Choroid plexus epithelial cell (primary cell): ENCODE measurements around the gene CUL1.
A peak's percentile ranks its signal among the peaks of the same experiment; 100 is the strongest.
"Not testable (repeated sequence)": the region's sequence is repeated elsewhere in the genome, so short reads cannot be mapped to it uniquely, and the experiment has no call there.

ENCODE experiments used
- DNase-seq: peaks from one replicate; pipeline ENCODE4 v3.0.0-alpha.2; 2010; ENCODE audit warnings: low read depth
- H3K4me3 ChIP-seq: 2 replicates; pipeline ENCODE4 v1.5.1; 2011; ENCODE audit warnings: low read depth, mild to moderate bottlenecking, control low read depth, low read length, moderate library complexity
- CTCF ChIP-seq: conservative IDR thresholded peaks from 2 replicates; pipeline ENCODE4 v1.5.1; 2011; ENCODE audit warnings: low read depth, mild to moderate bottlenecking, control low read depth, inconsistent platforms, low read length, moderate library complexity

Gene CUL1

GRCh38 chr7:148708026-148708885, 9.6 kb downstream of the CUL1 start:
- TF ChIP-seq CTCF, result no peak
- H3K4me3 ChIP-seq, result no peak overlapping the region
- DNase-seq, result peak; percentile 41

GRCh38 chr7:148709014-148709413, 10.3 kb downstream of the CUL1 start:
- TF ChIP-seq CTCF, result no peak
- DNase-seq, result no peak
- H3K4me3 ChIP-seq, result no peak overlapping the region

GRCh38 chr7:148710426-148710825, 11.7 kb downstream of the CUL1 start:
- H3K4me3 ChIP-seq, DNase-seq: not testable (repeated sequence)

- no peak for DNase-seq
- no peak for TF ChIP-seq CTCF
- H3K4me3 ChIP-seq, result no peak overlapping the region
Measured at GRCh38 chr7:148711191-148712102, 12.7 kb downstream of the CUL1 start.

- H3K4me3 ChIP-seq, result no peak overlapping the region
- no peak for DNase-seq
- TF ChIP-seq CTCF, result no peak
Measured at GRCh38 chr7:148712678-148713329, 14.1 kb downstream of the CUL1 start.

GRCh38 chr7:148714498-148714897, 15.8 kb downstream of the CUL1 start:
- TF ChIP-seq CTCF, result no peak
- no peak for DNase-seq
- no peak overlapping the region for H3K4me3 ChIP-seq

GRCh38 chr7:148715027-148715426, 16.3 kb downstream of the CUL1 start:
- TF ChIP-seq CTCF, result no peak
- no peak for DNase-seq
- H3K4me3 ChIP-seq, result no peak overlapping the region
